Stimulated activated naive B cell treated with anti-CD40 and anti-IgM and Interleukin-4, amounts not matched to agents 10 μg/mL and 1 μg/mL and 100 μg/mL, for 72 hours (primary cell): ENCODE data around the gene TMPRSS11A.

Experiments used
- ATAC-seq, 2 donors: fragments of 150-1000 bp; cut with Tn5 transposase; replicated peaks; 2 replicates each; pipeline ENCODE4 v1.10.0; 2021; ENCODE audit warnings: moderate library complexity in 1 of 2
- DNase-seq: peaks from one replicate; pipeline ENCODE4 v3.0.0; 2021
- H3K27ac Mint-ChIP-seq: one replicate; pipeline ENCODE4 v1.8.0; 2022; ENCODE audit warnings: mild to moderate bottlenecking, mixed read lengths
- H3K27me3 Mint-ChIP-seq, 2 donors: one replicate each; pipeline ENCODE4 v1.8.0; 2022; ENCODE audit warnings: mixed read lengths in 2 of 2
- H3K36me3 Mint-ChIP-seq, 2 donors: one replicate each; pipeline ENCODE4 v1.8.0; 2022; ENCODE audit warnings: mixed read lengths in 2 of 2, mild to moderate bottlenecking in 1 of 2
- H3K4me1 Mint-ChIP-seq, 2 donors: one replicate each; pipeline ENCODE4 v1.8.0; 2022; ENCODE audit warnings: mixed read lengths in 2 of 2, mild to moderate bottlenecking in 1 of 2
- H3K4me3 Mint-ChIP-seq, 2 donors: one replicate each; pipeline ENCODE4 v1.8.0; 2022; ENCODE audit warnings: mild to moderate bottlenecking in 2 of 2, mixed read lengths in 2 of 2, moderate library complexity in 1 of 2
- H3K9me3 Mint-ChIP-seq, 2 donors: one replicate each; pipeline ENCODE4 v1.8.0; 2022; ENCODE audit warnings: mixed read lengths in 2 of 2, mild to moderate bottlenecking in 1 of 2

Gene TMPRSS11A

GRCh38 chr4:67874986-67875385 lies 88.3 kb downstream of the TMPRSS11A start:
- Mint-ChIP-seq H3K27ac (no peak overlapping the region), H3K9me3 (peaks cover 2 to 4% of the 10 kb centered on the region in 2 donors), H3K4me3 (no peak overlapping the region), H3K36me3 (no peaks in the 10 kb centered on the region), H3K27me3 (no peaks in the 10 kb centered on the region), H3K4me1 (no peaks in the 10 kb centered on the region)
- DNase-seq (no peak), ATAC-seq (no peak)

DNA sequence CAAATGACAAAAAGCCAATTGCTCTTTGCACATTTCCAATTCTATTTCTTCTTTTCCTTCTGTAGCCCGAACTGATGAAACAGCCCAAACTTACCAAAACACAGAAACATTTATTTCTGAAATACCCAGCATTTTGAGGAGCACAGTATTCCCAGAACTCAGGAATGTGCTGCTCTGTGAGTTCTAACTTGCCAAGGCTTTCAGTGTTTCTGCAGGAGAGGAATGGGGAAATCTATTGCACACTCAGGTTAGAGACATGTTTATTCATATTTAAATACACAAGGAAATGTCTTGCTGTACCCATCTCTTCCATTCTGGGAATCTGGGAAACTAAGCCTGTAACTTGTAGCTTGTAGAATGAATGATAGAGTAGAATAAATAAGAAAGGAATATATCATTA lies 90.2 kb downstream of the TMPRSS11A start:
- no peaks in the 10 kb centered on the region for H3K4me1 Mint-ChIP-seq

GRCh38 chr4:67871867-67872266 lies 91.4 kb downstream of the TMPRSS11A start:
- H3K27me3 Mint-ChIP-seq: no peaks in the 10 kb centered on the region
- H3K4me3 Mint-ChIP-seq: no peak overlapping the region
- peak; percentile 82 to 87 for ATAC-seq
- no peak for DNase-seq
- H3K36me3 Mint-ChIP-seq: no peaks in the 10 kb centered on the region
- no peak overlapping the region for H3K27ac Mint-ChIP-seq
- no peaks in the 10 kb centered on the region for H3K9me3 Mint-ChIP-seq
- H3K4me1 Mint-ChIP-seq: no peaks in the 10 kb centered on the region

More for the DNA sequence above, 90.2 kb downstream of the TMPRSS11A start:
- ATAC-seq (no peak), DNase-seq (no peak)
- H3K9me3 Mint-ChIP-seq: no peaks in the 10 kb centered on the region
- H3K27ac Mint-ChIP-seq: no peak overlapping the region
- H3K4me3 Mint-ChIP-seq: no peak overlapping the region
- no peaks in the 10 kb centered on the region for H3K27me3 Mint-ChIP-seq
- H3K36me3 Mint-ChIP-seq: no peaks in the 10 kb centered on the region

- no peaks in the 10 kb centered on the region for H3K4me1 Mint-ChIP-seq
- H3K36me3 Mint-ChIP-seq: no peaks in the 10 kb centered on the region
- DNase-seq (no peak), ATAC-seq (no peak)
- H3K27ac Mint-ChIP-seq: no peak overlapping the region
- no peak overlapping the region for H3K4me3 Mint-ChIP-seq
- H3K27me3 Mint-ChIP-seq: peaks cover 0 to 3% of the 10 kb centered on the region in 2 donors
- H3K9me3 Mint-ChIP-seq: peaks cover 4 to 8% of the 10 kb centered on the region in 2 donors
These were observed 93.6 kb downstream of the TMPRSS11A start for GRCh38 chr4:67869580-67870190.

DNA sequence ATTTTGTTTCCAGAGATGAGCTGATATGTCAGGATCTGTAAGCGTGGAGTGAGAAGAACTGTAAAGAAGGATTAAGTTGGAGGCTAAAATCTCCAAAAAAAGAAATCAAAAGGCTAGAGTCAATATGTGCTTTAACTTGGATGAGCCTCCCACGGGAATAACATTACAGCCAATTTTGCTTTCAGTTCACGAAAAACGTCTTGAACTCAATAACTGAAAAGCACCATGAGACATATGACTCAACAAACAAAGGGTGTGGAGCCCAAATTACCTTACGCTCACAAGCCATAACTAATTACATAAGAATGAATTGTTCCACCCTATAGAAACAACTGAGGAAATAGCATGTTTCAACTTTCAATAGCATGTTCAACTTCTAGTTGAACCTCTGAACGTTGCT lies 101.8 kb downstream of the TMPRSS11A start:
- Mint-ChIP-seq H3K9me3 (peaks cover 11% of the 10 kb centered on the region in 2 donors), H3K4me3 (no peak overlapping the region), H3K27ac (no peak overlapping the region), H3K27me3 (peaks cover 0 to 9% of the 10 kb centered on the region in 2 donors), H3K36me3 (no peaks in the 10 kb centered on the region), H3K4me1 (peaks cover 0 to 1% of the 10 kb centered on the region in 2 donors)
- ATAC-seq (no peak), DNase-seq (no peak)
